Body of pancreas (tissue), 4 donors: ENCODE measurements around the gene TNNC2.

Source experiments
- POLR2A ChIP-seq, 3 donors: fragments of 450-650 bp; IDR thresholded peaks; one replicate each; pipeline ENCODE4 v1.6.1; 2016; ENCODE audit warnings: antibody characterized with exemption in 3 of 3, mild to moderate bottlenecking in 2 of 3
- TF ChIP-seq, protein P1 (sequence below), 7 experiments: fragments of 450-650 bp in 4 of 7; fragments of 200-600 bp in 3 of 7; sonication (generic) in 3 of 7; IDR thresholded peaks; one replicate each; pipeline ENCODE4 v1.5.1; 2016 to 2019; ENCODE audit warnings: antibody characterized with exemption in 7 of 7

DNA sequence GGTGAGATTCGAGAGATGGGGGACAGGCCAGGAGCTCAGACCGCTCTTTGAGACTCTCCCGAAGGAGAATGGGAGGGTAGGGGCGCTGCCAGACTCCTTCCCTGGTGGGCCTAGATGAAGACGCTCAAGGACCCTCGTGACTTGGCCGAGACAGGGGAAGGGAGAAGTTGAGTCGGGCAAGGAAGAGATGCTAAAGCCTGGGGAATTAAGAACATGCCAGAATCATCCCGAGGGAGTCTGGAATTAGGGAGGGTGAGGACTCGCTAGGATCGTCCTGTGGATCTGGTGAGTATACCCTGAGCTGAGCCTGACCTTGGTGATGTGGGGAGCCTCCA, 14.1 kb downstream of the TNNC2 start:
- TF ChIP-seq, protein P1, sequence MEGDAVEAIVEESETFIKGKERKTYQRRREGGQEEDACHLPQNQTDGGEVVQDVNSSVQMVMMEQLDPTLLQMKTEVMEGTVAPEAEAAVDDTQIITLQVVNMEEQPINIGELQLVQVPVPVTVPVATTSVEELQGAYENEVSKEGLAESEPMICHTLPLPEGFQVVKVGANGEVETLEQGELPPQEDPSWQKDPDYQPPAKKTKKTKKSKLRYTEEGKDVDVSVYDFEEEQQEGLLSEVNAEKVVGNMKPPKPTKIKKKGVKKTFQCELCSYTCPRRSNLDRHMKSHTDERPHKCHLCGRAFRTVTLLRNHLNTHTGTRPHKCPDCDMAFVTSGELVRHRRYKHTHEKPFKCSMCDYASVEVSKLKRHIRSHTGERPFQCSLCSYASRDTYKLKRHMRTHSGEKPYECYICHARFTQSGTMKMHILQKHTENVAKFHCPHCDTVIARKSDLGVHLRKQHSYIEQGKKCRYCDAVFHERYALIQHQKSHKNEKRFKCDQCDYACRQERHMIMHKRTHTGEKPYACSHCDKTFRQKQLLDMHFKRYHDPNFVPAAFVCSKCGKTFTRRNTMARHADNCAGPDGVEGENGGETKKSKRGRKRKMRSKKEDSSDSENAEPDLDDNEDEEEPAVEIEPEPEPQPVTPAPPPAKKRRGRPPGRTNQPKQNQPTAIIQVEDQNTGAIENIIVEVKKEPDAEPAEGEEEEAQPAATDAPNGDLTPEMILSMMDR (IDR thresholded peaks at IDR 0.05), result no peak
- no peak for TF ChIP-seq POLR2A (IDR thresholded peaks at IDR 0.05)
